HG03442 (cell line): ENCODE measurements around the gene DPP9.
"Not testable (repeated sequence)": the region's sequence is repeated elsewhere in the genome, so short reads cannot be mapped to it uniquely, and the experiment has no call there.

Experiments
- ATAC-seq: cut with Tn5 transposase; IDR thresholded peaks from one replicate; pipeline ENCODE4 v1.9.1; 2021; ENCODE audit warnings: mild to moderate bottlenecking, moderate library complexity; ENCODE audit not compliant: unreplicated experiment

Gene DPP9

DNA sequence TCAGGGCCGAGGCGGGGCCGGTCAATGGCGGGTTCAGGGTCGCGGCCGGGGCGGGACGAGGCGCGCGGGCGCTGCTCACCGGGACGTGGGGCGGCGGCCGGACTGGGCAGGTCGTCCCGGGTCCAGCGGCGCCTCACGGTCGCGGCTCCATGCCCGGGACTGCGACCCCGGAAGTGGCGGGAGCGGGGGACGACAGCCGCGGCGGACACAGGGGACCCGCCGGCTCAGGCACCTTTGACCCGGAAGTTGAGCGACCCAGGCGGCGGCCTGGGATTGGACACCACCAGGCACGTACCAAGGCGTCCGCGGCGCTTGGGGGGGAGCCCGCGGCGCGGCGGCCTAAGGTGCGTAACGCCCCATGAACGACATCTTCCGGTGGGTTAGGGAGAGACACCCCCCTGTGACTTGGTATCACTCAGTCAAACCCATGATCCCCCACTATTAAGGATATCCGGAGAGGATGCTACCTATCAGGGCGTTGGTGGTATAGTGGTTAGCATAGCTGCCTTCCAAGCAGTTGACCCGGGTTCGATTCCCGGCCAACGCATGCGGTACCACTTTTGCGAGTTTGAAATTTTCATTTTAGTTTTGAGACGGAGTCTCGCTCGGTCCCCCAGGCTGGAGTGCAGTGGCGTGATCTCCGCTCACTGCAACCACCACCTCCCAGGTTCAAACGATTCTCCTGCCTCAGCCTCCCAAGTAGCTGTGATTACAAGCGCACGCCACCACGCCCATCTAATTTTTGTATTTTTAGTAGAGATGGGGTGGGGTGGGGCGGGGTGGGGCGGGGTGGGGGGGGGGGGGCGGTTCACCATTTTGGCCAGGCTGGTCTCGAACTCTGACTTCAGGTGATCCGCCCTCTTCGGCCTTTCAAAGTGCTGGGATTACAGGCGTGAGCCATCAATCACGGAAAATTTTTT is at the start of gene DPP9:
DPP9 (minus strand) TSS at position 248 of the 920 bp plus-strand sequence. CDS start 3,936 bp downstream, outside the sequence.
- ATAC-seq, result peak; percentile 87

DNA sequence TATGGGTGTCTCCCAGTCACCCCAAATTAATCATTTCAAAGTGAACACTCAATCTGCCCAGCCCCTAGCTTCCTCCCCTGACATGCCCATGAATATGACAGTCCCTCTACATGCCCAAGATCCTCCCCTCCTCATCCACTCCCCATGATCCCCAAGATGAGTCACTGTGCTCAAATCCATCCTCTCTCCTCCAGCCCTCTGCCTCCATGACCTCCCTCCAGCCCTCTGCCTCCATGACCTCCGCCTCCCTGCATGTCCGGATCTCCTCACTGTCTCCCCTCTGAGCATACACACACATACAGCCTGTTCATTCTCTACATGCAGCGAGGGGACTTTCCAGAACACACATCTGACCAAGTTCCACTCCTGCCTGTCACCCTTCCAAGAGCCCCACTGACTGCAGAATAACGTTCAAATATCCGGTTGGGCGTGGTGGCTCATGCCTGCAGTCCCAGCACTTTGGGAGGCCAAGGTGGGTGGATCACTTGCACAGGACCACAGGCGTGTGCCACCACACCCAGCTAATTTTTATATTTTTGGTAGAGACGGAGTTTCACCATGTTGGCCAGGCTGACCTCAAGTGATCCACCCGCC is 49.5 kb upstream of the DPP9 start:
- ATAC-seq, result no peak

DNA sequence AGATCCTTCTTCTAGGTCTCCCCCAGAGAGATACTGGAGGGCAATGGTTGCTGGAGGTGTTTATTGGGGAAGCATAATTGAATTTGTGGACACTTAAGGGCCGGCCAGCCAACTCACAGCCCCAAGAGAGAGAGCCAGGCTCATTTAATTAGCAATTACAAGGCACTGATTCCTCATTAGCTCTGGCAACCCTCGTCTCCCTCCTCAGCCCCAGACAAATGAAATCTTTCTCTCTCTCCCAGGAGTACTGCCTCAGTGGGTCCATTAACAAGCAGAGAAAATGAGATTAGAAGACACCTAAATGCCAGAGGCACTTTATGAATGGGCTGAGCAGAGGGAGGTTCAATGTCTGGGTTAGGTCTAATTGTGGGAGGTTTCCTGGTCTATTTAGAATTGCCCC is 48.9 kb upstream of the DPP9 start:
- no peak for ATAC-seq

DNA sequence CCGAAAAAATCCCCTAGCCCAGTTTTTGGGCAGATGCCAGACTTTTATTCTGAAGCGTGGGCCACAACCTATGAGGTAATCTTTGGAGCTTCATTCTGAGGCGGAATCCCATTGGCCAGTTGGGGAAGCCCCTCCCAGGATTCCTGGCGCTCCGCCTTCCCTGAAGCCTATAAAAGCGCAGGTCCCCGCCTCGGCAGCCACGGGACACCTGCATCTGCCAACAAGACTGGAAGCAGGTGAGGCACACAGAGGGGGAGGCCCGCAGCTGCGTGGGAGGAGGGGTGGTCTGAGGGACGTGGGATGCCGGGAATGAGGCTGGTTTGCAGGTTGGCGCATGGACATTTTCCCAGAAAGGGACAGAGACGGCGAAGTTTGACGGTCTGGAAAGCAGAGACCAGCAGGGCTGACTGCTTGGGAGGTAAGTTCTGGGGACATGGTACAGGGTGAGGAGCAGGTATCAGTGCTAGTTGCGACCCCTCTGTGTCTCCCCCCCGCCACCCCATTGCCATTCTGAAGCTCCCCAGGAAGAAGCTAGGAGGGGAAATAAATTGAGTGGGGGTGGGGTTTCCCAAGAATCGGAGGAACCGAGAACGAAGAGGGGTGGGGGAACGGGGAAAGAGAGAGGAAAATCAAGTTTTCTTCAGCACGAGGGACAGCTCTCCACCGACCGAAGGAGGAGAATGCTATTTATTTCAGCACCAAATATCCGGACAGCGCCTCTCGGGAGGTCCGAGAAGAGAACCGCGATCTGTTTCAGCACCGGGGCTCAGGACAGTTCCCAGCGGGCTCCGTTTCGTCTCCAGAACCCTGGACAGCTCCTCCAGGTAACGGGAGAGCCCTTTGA is 45.5 kb upstream of the DPP9 start:
- no peak for ATAC-seq

GRCh38 chr19:4764393-4764660 is 40.7 kb upstream of the DPP9 start:
- ATAC-seq, result no peak

DNA sequence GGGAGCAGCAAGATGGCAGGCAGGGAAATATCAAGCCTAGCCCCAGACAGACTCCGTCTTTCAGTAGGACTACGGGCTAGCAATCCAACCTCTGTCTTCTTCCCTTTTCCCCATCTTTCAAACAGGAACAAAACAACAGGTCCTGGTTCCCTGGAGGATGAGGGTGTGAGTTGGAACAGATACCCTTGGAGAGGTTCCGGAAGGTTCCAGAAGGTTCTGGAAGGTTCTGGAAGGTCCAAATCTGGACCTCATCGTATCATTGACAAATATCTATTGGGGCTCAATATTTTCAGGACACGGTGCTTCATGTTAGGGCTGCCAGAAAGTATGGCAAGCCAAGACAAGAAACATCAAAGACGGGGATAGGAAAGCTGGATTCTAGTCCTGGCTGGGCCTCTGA is 39.4 kb upstream of the DPP9 start:
- no peak for ATAC-seq

GRCh38 chr19:4760285-4760650 is 36.6 kb upstream of the DPP9 start:
- ATAC-seq, result no peak

DNA sequence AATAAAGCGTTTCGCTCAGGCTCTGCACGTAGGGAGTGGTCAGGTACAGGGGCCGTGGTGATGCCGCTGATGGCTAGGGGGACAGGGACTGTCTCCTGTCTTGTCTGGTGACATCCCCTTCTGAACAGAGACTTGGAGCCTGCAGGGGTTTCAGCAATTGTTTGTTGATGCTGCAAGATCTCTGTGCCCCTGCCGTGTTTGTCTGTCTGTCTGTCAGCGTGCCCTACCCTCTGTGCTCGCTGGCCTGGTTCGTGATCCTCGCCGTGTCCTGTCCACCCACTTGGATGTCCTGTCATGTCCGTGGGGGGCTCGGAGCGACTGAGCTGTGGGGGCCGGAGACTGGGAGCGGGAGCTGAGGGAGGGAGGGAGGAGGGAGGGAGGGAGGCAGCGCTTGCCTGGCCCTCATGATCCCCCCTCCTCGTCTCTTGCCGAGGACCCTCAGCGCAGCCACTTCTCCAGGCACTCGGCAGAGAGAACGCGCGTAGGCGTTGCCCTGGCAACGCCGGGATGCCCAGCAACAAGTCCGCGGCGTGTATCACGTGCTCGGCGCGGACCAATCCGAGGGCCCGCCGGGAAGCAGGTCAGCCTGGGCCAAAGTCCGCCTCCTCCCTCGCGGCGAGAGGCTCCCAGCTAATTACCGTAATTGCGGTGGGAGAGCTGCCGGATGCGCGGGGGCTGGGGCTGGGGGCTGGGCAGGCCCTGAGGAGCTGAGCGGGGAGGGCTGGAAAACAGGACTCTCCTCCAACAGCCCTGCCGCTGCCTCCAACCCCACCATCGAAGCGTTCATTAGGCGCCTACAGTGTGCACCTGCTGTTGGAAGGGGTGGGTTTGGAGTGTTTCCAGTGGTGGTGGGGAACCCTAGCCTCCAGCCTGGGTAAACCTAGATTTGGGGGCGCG is 36.0 kb upstream of the DPP9 start:
- no peak for ATAC-seq

GRCh38 chr19:4758659-4759058 is 35.0 kb upstream of the DPP9 start:
- ATAC-seq, result no peak

DNA sequence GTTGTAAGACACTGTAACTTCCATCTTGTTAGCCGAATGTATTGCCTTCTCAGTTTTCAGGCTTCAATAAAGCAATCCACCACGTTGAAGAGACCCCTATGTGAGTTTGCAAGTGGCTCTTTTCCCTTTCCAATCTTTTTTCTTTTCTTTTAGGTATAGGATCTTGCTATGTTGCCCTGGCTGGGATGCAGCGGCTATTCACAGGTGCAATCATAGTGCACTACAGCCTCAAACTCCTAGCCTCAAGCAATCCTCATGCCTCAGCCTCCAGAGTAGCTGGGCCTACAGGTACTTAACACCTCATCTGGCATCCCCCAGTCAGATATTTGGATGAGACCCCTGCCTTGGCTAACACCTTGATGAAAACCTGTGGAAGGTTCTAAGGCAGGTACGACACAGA is 34.4 kb upstream of the DPP9 start:
- ATAC-seq, result no peak

DNA sequence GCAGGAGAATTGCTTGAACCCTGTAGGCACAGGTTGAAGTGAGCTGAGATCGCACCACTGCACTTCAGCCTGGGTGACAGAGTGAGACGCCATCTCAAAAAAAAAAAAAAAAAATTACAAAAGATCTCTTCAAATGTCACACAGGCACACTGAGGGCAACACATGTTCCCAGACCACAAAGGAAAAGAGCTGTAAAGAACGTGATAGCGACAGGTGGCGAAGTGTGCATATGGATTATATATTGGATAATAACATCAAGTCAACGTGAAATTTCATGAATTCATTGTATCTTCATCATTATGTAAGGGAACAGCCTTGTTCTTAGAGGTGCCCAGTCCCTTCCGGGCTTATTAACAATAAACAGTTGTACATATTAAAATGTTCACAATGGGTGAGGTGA is 31.8 kb upstream of the DPP9 start:
- ATAC-seq, result no peak

- no peak for ATAC-seq
Observed at GRCh38 chr19:4754248-4754647, 30.6 kb upstream of the DPP9 start.

DNA sequence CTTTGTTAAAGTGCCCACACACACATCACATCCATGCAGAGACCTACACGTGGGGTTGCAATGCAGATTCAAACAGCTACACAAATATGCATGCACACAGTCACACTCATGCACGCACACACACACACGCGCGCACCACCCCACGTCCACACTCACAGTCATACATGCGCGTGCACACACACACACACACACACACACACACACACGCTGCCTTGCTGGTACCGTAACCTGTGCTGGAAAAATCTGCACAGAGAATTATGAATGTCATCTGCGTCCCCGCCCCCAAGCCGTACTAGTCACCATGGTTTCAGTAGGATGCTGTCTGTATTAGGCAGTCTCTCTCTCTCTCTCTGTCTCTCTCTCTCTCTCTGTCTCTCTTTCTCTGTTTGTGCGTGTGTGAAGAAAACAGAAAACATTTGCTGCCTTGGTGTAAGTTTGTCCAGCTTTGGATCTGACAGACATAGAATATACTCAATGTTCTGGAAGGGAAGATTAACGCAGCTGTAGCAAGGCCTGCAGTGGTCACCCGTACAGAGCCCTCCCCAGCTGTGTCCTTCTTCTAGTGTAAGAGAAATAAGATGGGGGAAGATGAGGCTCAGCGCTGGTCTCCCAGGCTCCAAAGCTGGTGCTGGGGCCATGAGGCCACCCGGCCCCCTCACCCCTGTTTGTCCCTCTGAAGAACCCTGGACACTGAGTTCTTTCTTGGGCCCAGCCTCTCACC is 26.4 kb upstream of the DPP9 start:
- ATAC-seq, result no peak

- ATAC-seq, result no peak
Observed at GRCh38 chr19:4748589-4748988, 24.9 kb upstream of the DPP9 start.

- ATAC-seq, result no peak
Observed at GRCh38 chr19:4748185-4748584, 24.5 kb upstream of the DPP9 start.

DNA sequence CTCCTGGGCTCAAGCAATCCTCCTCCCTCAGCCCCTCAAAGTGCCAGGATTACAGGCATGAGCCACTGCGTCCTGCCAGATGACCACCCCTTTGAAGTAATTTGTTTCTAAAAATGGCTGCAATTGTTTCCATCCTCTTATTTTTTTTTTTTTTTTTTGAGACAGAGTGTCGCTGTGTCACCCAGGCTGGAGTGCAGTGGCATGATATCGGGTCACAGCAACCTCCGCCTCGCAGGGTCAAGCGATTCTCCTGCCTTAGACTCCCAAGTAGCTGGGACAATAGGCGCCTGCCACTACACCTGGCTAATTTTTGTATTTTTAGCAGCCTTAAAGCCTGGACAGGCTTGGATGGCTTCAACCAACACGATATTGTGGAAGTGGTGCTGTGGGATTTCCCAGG is 22.3 kb upstream of the DPP9 start:
- no peak for ATAC-seq

DNA sequence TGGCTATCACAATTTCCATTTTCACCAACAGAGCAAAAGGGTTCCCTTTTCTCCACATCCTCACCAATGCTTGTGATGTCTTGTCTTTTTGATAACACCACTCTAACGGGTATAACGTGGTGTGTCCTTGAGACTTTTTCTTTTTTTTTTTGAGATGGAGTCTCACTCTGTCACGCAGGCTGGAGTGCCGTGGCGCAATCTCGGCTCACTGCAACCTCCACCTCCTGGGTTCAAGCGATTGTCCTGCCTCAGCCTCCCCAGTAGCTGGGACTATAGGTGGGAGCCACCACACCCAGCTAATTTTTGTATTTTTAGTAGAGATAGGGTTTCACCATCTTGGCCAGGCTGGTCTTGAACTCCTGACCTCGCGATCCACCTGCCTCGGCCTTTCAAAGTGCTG is 21.5 kb upstream of the DPP9 start:
- not testable (repeated sequence) for ATAC-seq

DNA sequence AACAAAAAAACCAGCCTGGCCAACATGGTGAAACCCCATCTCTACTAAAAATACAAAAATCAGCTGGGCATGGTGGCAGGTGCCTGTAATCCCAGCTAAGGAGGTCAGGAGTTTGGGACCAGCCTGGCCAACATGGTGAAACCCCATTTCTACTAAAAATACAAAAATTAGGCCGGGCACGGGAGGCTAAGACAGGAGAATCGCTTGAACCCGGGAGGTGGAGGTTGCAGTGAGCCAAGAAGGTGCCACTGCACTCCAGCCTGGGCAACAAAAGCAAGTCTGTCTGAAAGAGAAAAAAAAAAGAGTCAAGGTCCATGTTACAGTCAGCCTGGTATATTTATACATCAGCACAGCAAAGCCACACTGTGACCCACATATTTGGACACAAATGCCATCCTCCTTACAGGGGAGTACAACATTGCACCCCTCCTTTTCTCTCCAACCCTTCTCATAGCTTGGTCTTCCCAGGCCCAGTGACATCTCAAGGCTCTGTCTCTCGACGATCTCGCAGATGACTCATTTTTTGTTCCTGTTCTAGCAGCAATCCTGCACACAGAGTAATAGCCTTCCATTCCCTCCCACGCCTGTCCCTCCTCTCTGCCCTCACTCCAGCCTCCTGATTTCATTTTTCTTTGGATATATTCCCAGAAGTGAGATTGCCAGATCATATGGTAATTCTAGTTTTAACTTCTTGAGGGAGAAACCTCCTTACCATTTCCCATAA is 21.0 kb upstream of the DPP9 start:
- no peak for ATAC-seq
